CD4-positive, alpha-beta T cell (primary cell): ENCODE measurements around the gene FXYD6. TPM values are rescaled to one million over a fixed set of nuclear protein-coding genes. Genes with fewer than 3 reads are reported as not detected.

Source experiments
- ATAC-seq: fragments of 200-7000 bp; cut with Tn5 transposase; one replicate; pipeline ENCODE4 v1.10.0; 2022; ENCODE audit warnings: mild to moderate bottlenecking; ENCODE audit not compliant: poor library complexity
- CTCF ChIA-PET: fragments of 350-600 bp; sonication (Branson Sonifier 250); formaldehyde crosslinking; loops from one replicate; lab custom pipeline; 2021; ENCODE audit warnings: antibody characterized with exemption, inconsistent platforms; lab: Charles Lee
- POLR2A ChIA-PET: fragments of 350-600 bp; sonication (Branson Sonifier 250); formaldehyde crosslinking; loops from one replicate; lab custom pipeline; 2021; ENCODE audit warnings: antibody characterized with exemption, inconsistent platforms; lab: Charles Lee
- DNase-seq, 14 experiments: peaks; one replicate each; pipeline ENCODE4 v3.0.0-alpha.2; 2013 to 2020; ENCODE audit warnings: mixed read lengths in 2 of 14
- H3K27ac ChIP-seq, 2 donors: one replicate each; pipeline versions ENCODE4 v1.5.1 to v1.7.0; 2013; ENCODE audit warnings: low read length in 2 of 2, low read depth in 1 of 2, mild to moderate bottlenecking in 1 of 2
- H3K27me3 ChIP-seq, 2 experiments: 1 replicate in 1 of 2; 2 replicates in 1 of 2; pipeline versions ENCODE4 v1.6.1 to v1.7.0; 2013; ENCODE audit warnings: low read length in 2 of 2, control low read depth in 1 of 2, mild to moderate bottlenecking in 1 of 2, moderate library complexity in 1 of 2; ENCODE audit not compliant: insufficient read depth in 2 of 2, control insufficient read depth in 1 of 2
- H3K36me3 ChIP-seq: one replicate; pipeline ENCODE4 v1.6.1; 2013; ENCODE audit warnings: low read length, control low read depth; ENCODE audit not compliant: insufficient read depth
- H3K4me1 ChIP-seq: one replicate; pipeline ENCODE4 v1.6.1; 2013; ENCODE audit warnings: low read length, control low read depth; ENCODE audit not compliant: insufficient read depth
- H3K4me3 ChIP-seq: one replicate; pipeline ENCODE4 v1.5.1; 2013; ENCODE audit warnings: mild to moderate bottlenecking, low read length, moderate library complexity
- H3K9me3 ChIP-seq, 2 experiments: 1 replicate in 1 of 2; 2 replicates in 1 of 2; pipeline versions ENCODE4 v1.6.1 to v1.7.0; 2013; ENCODE audit warnings: low read length in 2 of 2, mild to moderate bottlenecking in 2 of 2, control low read depth in 1 of 2, moderate library complexity in 1 of 2; ENCODE audit not compliant: control insufficient read depth in 1 of 2, insufficient read depth in 1 of 2
- H3K27ac Mint-ChIP-seq: one replicate; pipeline ENCODE4 v1.8.0; 2020; ENCODE audit warnings: mixed read lengths
- H3K27me3 Mint-ChIP-seq: one replicate; pipeline ENCODE4 v1.8.0; 2021; ENCODE audit warnings: mixed read lengths
- H3K36me3 Mint-ChIP-seq: one replicate; pipeline ENCODE4 v1.8.0; 2021; ENCODE audit warnings: low read depth, mixed read lengths
- H3K4me1 Mint-ChIP-seq: one replicate; pipeline ENCODE4 v1.8.0; 2021; ENCODE audit warnings: low read depth, mixed read lengths
- H3K4me3 Mint-ChIP-seq: one replicate; pipeline ENCODE4 v1.8.0; 2020; ENCODE audit warnings: mild to moderate bottlenecking, mixed read lengths
- H3K9me3 Mint-ChIP-seq: one replicate; pipeline ENCODE4 v1.8.0; 2020; ENCODE audit warnings: mixed read lengths
- CTCF ChIP-seq: fragments of 200-600 bp; IDR thresholded peaks from one replicate; pipeline ENCODE4 v1.8.0; 2022; ENCODE audit warnings: antibody characterized with exemption, mild to moderate bottlenecking
- intact Hi-C, 2 experiments: fragments of 100-400 bp; cut with DNase I in 1 of 2; cut with micrococcal nuclease in 1 of 2; formaldehyde crosslinking; loops; one replicate each; pipeline versions ENCODE4 v1.15.1 to v1.9.0; 2023 to 2025; cut with DNase I, micrococcal nuclease
- total RNA-seq, 174 experiments: library from RNA in 2 of 174; stranded (reverse) in 2 of 174; gene quantifications; one replicate each; pipeline ENCODE4 v1.2.3 and lab custom pipeline; 2021 to 2026

Gene FXYD6
- total RNA-seq, 2 experiments from 2014 or later: not detected

- Mint-ChIP-seq H3K4me1 (peaks cover 17% of the 10 kb centered on the region), H3K27me3 (no peaks in the 10 kb centered on the region), H3K9me3 (no peaks in the 10 kb centered on the region), H3K4me3 (no peak overlapping the region), H3K27ac (no peak overlapping the region), H3K36me3 (no peaks in the 10 kb centered on the region)
- ATAC-seq (no peak), DNase-seq (no peak)
- peaks cover 25% of the 10 kb centered on the region for H3K4me1 ChIP-seq
- H3K4me3 ChIP-seq: no peak overlapping the region
- no peak for TF ChIP-seq CTCF
- no peaks in the 10 kb centered on the region for H3K9me3 ChIP-seq
- CTCF ChIA-PET: interaction anchor here (1.3 to 1.8 kb wide), 2 partner anchors 27 to 112 kb away, joined by 3 to 4 read pairs; no protein-coding TSS in a partner anchor
- no peak overlapping the region for H3K27ac ChIP-seq
- no peaks in the 10 kb centered on the region for H3K36me3 ChIP-seq
- POLR2A ChIA-PET: no interaction called here
- H3K27me3 ChIP-seq: no peaks in the 10 kb centered on the region
- intact Hi-C loops: no loop called here
Measured at GRCh38 chr11:117834068-117834810, 42.2 kb downstream of the FXYD6 start.

GRCh38 chr11:117833401-117833891 is 43.0 kb downstream of the FXYD6 start:
- no peak overlapping the region for H3K27ac ChIP-seq
- H3K9me3 ChIP-seq: no peaks in the 10 kb centered on the region
- DNase-seq (no peak), ATAC-seq (no peak)
- CTCF ChIA-PET: interaction anchor here (1.3 kb wide), 1 partner anchor 26 kb away, joined by 3 read pairs; no protein-coding TSS in a partner anchor
- no peaks in the 10 kb centered on the region for H3K27me3 ChIP-seq
- POLR2A ChIA-PET: no interaction called here
- no peak overlapping the region for H3K4me3 ChIP-seq
- no peaks in the 10 kb centered on the region for H3K36me3 Mint-ChIP-seq
- H3K4me1 Mint-ChIP-seq: peaks cover 22% of the 10 kb centered on the region
- intact Hi-C loops: no loop called here
- H3K4me1 ChIP-seq: peaks cover 33% of the 10 kb centered on the region
- H3K36me3 ChIP-seq: no peaks in the 10 kb centered on the region
- no peak for TF ChIP-seq CTCF
- no peak overlapping the region for H3K27ac Mint-ChIP-seq
- no peaks in the 10 kb centered on the region for H3K9me3 Mint-ChIP-seq
- H3K27me3 Mint-ChIP-seq: no peaks in the 10 kb centered on the region
- H3K4me3 Mint-ChIP-seq: no peak overlapping the region

- no peak for DNase-seq
- no peak overlapping the region for H3K27ac ChIP-seq
- peak overlapping the region; percentile 10 for H3K27ac Mint-ChIP-seq
- no peak for TF ChIP-seq CTCF
- no peaks in the 10 kb centered on the region for H3K9me3 Mint-ChIP-seq
- H3K27me3 ChIP-seq: no peaks in the 10 kb centered on the region
- intact Hi-C loops: no loop called here
- H3K4me1 ChIP-seq: peaks cover 42% of the 10 kb centered on the region
- H3K36me3 Mint-ChIP-seq: no peaks in the 10 kb centered on the region
- H3K36me3 ChIP-seq: no peaks in the 10 kb centered on the region
- H3K27me3 Mint-ChIP-seq: no peaks in the 10 kb centered on the region
- H3K4me1 Mint-ChIP-seq: peaks cover 31% of the 10 kb centered on the region
- ChIA-PET CTCF (interaction anchor here (1.6 kb wide), 1 partner anchor 114 kb away, joined by 5 read pairs; no protein-coding TSS in a partner anchor), POLR2A (no interaction called here)
- no peak overlapping the region for H3K4me3 Mint-ChIP-seq
- H3K4me3 ChIP-seq: no peak overlapping the region
- no peaks in the 10 kb centered on the region for H3K9me3 ChIP-seq
- ATAC-seq: no peak
Measured at GRCh38 chr11:117832511-117832910, 43.9 kb downstream of the FXYD6 start.
